OCI-LY3 (cell line): ENCODE measurements around the gene TGOLN2.

Experiments used
- H2AFZ ChIP-seq: fragments of 200-600, 300-600 bp; shearing (Covaris generic); 2 replicates; pipeline ENCODE4 v1.6.0; 2014; ENCODE audit warnings: antibody characterized with exemption, low read depth, low read length
- H3K27ac ChIP-seq: fragments of 200-600, 300-600 bp; sonication (generic); 2 replicates; pipeline ENCODE4 v1.5.1; 2014; ENCODE audit warnings: mild to moderate bottlenecking, low read length, moderate library complexity, mixed read lengths
- H3K27me3 ChIP-seq: fragments of 200-600, 300-600 bp; sonication (generic); 2 replicates; pipeline ENCODE4 v1.6.1; 2014; ENCODE audit warnings: low read depth, low read length, mixed read lengths
- H3K36me3 ChIP-seq: fragments of 200-600, 300-600 bp; sonication (generic); replicated peaks from 2 replicates; pipeline ENCODE3; 2014; ENCODE audit warnings: low read depth, low read length, mixed read lengths
- H3K4me1 ChIP-seq: fragments of 300-600, 200-600 bp; sonication (generic); 2 replicates; pipeline ENCODE4 v1.6.1; 2014; ENCODE audit warnings: low read length, mixed read lengths
- H3K4me2 ChIP-seq: fragments of 200-600, 300-600 bp; sonication (generic); 2 replicates; pipeline ENCODE4 v1.6.1; 2014; ENCODE audit warnings: low read length, mixed read lengths
- H3K4me3 ChIP-seq: fragments of 300-600, 200-600 bp; sonication (generic); 2 replicates; pipeline ENCODE4 v1.5.1; 2014; ENCODE audit warnings: antibody characterized with exemption, mild to moderate bottlenecking, low read length, moderate library complexity
- H3K79me2 ChIP-seq: fragments of 300-600, 200-600 bp; shearing (Covaris generic); 2 replicates; pipeline ENCODE4 v1.6.1; 2014; ENCODE audit warnings: mild to moderate bottlenecking, low read length, mixed read lengths
- H3K9ac ChIP-seq: fragments of 300-600, 200-600 bp; shearing (Covaris generic); 2 replicates; pipeline ENCODE4 v1.6.0; 2014; ENCODE audit warnings: mild to moderate bottlenecking, low read length, moderate library complexity
- H3K9me3 ChIP-seq: fragments of 200-600, 300-600 bp; shearing (Covaris generic); 2 replicates; pipeline ENCODE4 v1.6.1; 2014; ENCODE audit warnings: low read length, mixed read lengths; ENCODE audit not compliant: insufficient read depth
- H4K20me1 ChIP-seq: fragments of 200-600, 300-600 bp; sonication (generic); 2 replicates; pipeline ENCODE4 v1.6.1; 2016; ENCODE audit warnings: low read length, mixed read lengths; ENCODE audit not compliant: insufficient read depth
- CTCF ChIP-seq: fragments of 200-600, 300-600 bp; sonication (generic); IDR thresholded peaks from 2 replicates; pipeline ENCODE4 v1.5.1; 2014; ENCODE audit warnings: antibody characterized with exemption, low read length, low read depth
- EZH2phosphoT487 ChIP-seq: fragments of 200-600 bp; shearing (Covaris generic); IDR thresholded peaks from 2 replicates; pipeline ENCODE4 v1.6.1; 2018; ENCODE audit warnings: antibody characterized with exemption, mixed run types, low read depth

The TGOLN2 gene

GRCh38 chr2:85310330-85310729 lies 17.5 kb downstream of the TGOLN2 start:
- H3K4me2 ChIP-seq: no peak overlapping the region
- H4K20me1 ChIP-seq: no peaks in the 10 kb centered on the region
- no peak for TF ChIP-seq EZH2phosphoT487
- TF ChIP-seq CTCF: no peak
- H2AFZ ChIP-seq: no peak overlapping the region
- H3K4me1 ChIP-seq: peaks cover 22% of the 10 kb centered on the region
- H3K9ac ChIP-seq: no peak overlapping the region
- H3K79me2 ChIP-seq: no peaks in the 10 kb centered on the region
- H3K27ac ChIP-seq: no peak overlapping the region
- peaks cover 6% of the 10 kb centered on the region; the same call in 1 of the 2 replicates for H3K27me3 ChIP-seq
- no peaks in the 10 kb centered on the region for H3K9me3 ChIP-seq
- H3K4me3 ChIP-seq: no peak overlapping the region
- peaks cover 5% of the 10 kb centered on the region for H3K36me3 ChIP-seq

- no peak overlapping the region for H2AFZ ChIP-seq
- no peaks in the 10 kb centered on the region for H3K79me2 ChIP-seq
- H3K36me3 ChIP-seq: peaks cover 5% of the 10 kb centered on the region
- peaks cover 6% of the 10 kb centered on the region; the same call in 1 of the 2 replicates for H3K27me3 ChIP-seq
- no peaks in the 10 kb centered on the region for H3K9me3 ChIP-seq
- no peak overlapping the region for H3K9ac ChIP-seq
- no peaks in the 10 kb centered on the region for H4K20me1 ChIP-seq
- peaks cover 22% of the 10 kb centered on the region for H3K4me1 ChIP-seq
- no peak overlapping the region for H3K4me3 ChIP-seq
- peak overlapping the region; percentile 40 for H3K4me2 ChIP-seq
- no peak overlapping the region for H3K27ac ChIP-seq
- no peak for TF ChIP-seq EZH2phosphoT487
- no peak for TF ChIP-seq CTCF
These were observed 18.0 kb downstream of the TGOLN2 start for GRCh38 chr2:85309699-85310321.

- no peak overlapping the region for H2AFZ ChIP-seq
- H3K36me3 ChIP-seq: no peaks in the 10 kb centered on the region
- no peaks in the 10 kb centered on the region for H4K20me1 ChIP-seq
- H3K79me2 ChIP-seq: no peaks in the 10 kb centered on the region
- H3K27ac ChIP-seq: no peak overlapping the region
- H3K4me1 ChIP-seq: peaks cover 22% of the 10 kb centered on the region
- no peak for TF ChIP-seq EZH2phosphoT487
- no peak for TF ChIP-seq CTCF
- no peaks in the 10 kb centered on the region for H3K9me3 ChIP-seq
- H3K4me3 ChIP-seq: no peak overlapping the region
- H3K4me2 ChIP-seq: peak overlapping the region; percentile 28; the same call in 1 of the 2 replicates
- H3K9ac ChIP-seq: no peak overlapping the region
- H3K27me3 ChIP-seq: peaks cover 12% of the 10 kb centered on the region
These were observed 18.8 kb downstream of the TGOLN2 start for GRCh38 chr2:85308896-85309555.

GRCh38 chr2:85308201-85308600 lies 19.6 kb downstream of the TGOLN2 start:
- H3K27ac ChIP-seq: no peak overlapping the region
- H2AFZ ChIP-seq: no peak overlapping the region
- no peaks in the 10 kb centered on the region for H3K9me3 ChIP-seq
- peaks cover 22% of the 10 kb centered on the region for H3K4me1 ChIP-seq
- no peaks in the 10 kb centered on the region for H3K36me3 ChIP-seq
- H3K9ac ChIP-seq: no peak overlapping the region
- no peaks in the 10 kb centered on the region for H4K20me1 ChIP-seq
- peaks cover 12% of the 10 kb centered on the region for H3K27me3 ChIP-seq
- H3K4me3 ChIP-seq: no peak overlapping the region
- H3K79me2 ChIP-seq: no peaks in the 10 kb centered on the region
- TF ChIP-seq EZH2phosphoT487 (no peak), CTCF (no peak)
- no peak overlapping the region for H3K4me2 ChIP-seq
